Hepatocyte (in vitro differentiated cells): ENCODE results near the gene VCX2. TPM values are rescaled to one million over a fixed set of nuclear protein-coding genes. Genes with fewer than 3 reads are reported as not detected.
A peak's percentile ranks its signal among the peaks of the same experiment; 100 is the strongest.

Experiments used
- DNase-seq: peaks from one replicate; pipeline ENCODE4 v3.0.0-alpha.2; 2016; ENCODE audit warnings: low spot score
- H2AFZ ChIP-seq: fragments of 200-600 bp; sonication (generic); 2 replicates; pipeline ENCODE4 v1.6.0; 2016; ENCODE audit warnings: antibody characterized with exemption, mild to moderate bottlenecking
- H3K27ac ChIP-seq: fragments of 200-600 bp; sonication (generic); 2 replicates; pipeline ENCODE4 v1.5.1; 2016; ENCODE audit warnings: mild to moderate bottlenecking
- H3K27me3 ChIP-seq: fragments of 200-600 bp; sonication (generic); 2 replicates; pipeline ENCODE4 v1.6.1; 2016
- H3K36me3 ChIP-seq: fragments of 200-600 bp; sonication (generic); replicated peaks from 2 replicates; pipeline ENCODE4 v1.5.1; 2016; ENCODE audit warnings: low read depth; ENCODE audit not compliant: insufficient read depth
- H3K4me1 ChIP-seq: fragments of 200-600 bp; sonication (generic); 2 replicates; pipeline ENCODE4 v1.5.1; 2016; ENCODE audit warnings: mild to moderate bottlenecking, moderate library complexity; ENCODE audit not compliant: insufficient read depth
- H3K4me2 ChIP-seq: fragments of 200-600 bp; sonication (generic); 2 replicates; pipeline ENCODE4 v1.6.0; 2016
- H3K4me3 ChIP-seq: fragments of 200-600 bp; sonication (generic); 2 replicates; pipeline ENCODE4 v1.5.1; 2016; ENCODE audit warnings: mild to moderate bottlenecking
- H3K79me2 ChIP-seq: fragments of 200-600 bp; sonication (generic); 2 replicates; pipeline ENCODE4 v1.6.0; 2017; ENCODE audit warnings: mild to moderate bottlenecking
- H3K9me2 ChIP-seq: fragments of 200-600 bp; sonication (generic); replicated peaks from 2 replicates; pipeline ENCODE4 v1.6.0; 2017; ENCODE audit warnings: mild to moderate bottlenecking; ENCODE audit not compliant: insufficient read depth
- H3K9me3 ChIP-seq: fragments of 200-600 bp; sonication (generic); 2 replicates; pipeline ENCODE4 v1.5.1; 2016; ENCODE audit warnings: low read depth, mild to moderate bottlenecking
- H4K20me1 ChIP-seq: fragments of 200-600 bp; sonication (generic); 2 replicates; pipeline ENCODE4 v1.6.0; 2016; ENCODE audit warnings: mild to moderate bottlenecking; ENCODE audit not compliant: insufficient read depth, poor library complexity, severe bottlenecking
- EZH2 ChIP-seq: fragments of 200-600 bp; sonication (generic); IDR thresholded peaks from 2 replicates; pipeline ENCODE4 v1.6.1; 2016; ENCODE audit warnings: antibody characterized with exemption, mild to moderate bottlenecking, borderline replicate concordance
- EZH2phosphoT487 ChIP-seq: fragments of 200-600 bp; sonication (generic); IDR thresholded peaks from one replicate; pipeline ENCODE4 v1.6.1; 2018; ENCODE audit warnings: antibody characterized with exemption, mild to moderate bottlenecking, low read depth, moderate library complexity; ENCODE audit not compliant: unreplicated experiment, severe bottlenecking
- whole genome bisulfite sequencing: methylation state at CpG from one replicate; pipeline ENCODE4 v1.1.6; 2016; ENCODE audit warnings: low lambda C conversion rate; ENCODE audit errors: missing lambda C conversion rate; 5-methylcytosine and 5-hydroxymethylcytosine counted together
- polyA plus RNA-seq: library from polyadenylated mRNA; unstranded; fragments of >200 nt; fragmentation: Nextera tagmentation; extraction: Ambion mirVana; gene quantifications from 2 replicates; pipeline ENCODE4 v1.2.1, GENCODE V29; 2016
- total RNA-seq: library from RNA; depleted of rRNA; stranded (reverse); fragments of >200 nt; gene quantifications from 2 replicates; pipeline ENCODE4 v1.2.3, GENCODE V29; 2014
- TF ChIP-seq, protein P1 (sequence below): fragments of 200-600 bp; sonication (generic); IDR thresholded peaks from 2 replicates; pipeline ENCODE4 v1.5.1; 2016; ENCODE audit warnings: antibody characterized with exemption, mild to moderate bottlenecking; ENCODE audit not compliant: poor library complexity

The VCX2 gene
- total and polyA plus RNA-seq, 2 experiments from 2014 or later: not detected

DNA sequence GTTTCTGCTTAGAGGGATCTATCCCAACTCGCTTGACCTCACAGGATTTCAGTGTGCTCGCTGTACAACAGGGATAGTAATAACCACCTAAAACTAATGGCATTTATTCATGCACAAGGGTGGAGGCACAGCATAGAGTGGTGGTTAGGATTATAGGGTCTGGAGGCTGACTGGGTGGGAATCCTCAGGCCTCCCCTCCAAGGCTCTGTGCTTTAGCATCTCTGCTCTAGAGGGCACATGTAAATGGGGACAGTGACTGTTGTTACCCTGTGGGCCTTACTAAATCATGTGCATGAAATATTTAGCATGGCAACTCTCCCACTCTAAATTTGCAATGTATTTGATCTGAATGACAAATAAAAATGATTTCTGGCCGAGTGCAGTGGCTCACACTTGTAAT is 29.2 kb downstream of the VCX2 start:
- Histone ChIP-seq H3K4me1 (no peaks in the 10 kb centered on the region), H3K27me3 (no peaks in the 10 kb centered on the region), H3K9me3 (no peaks in the 10 kb centered on the region), H3K9me2 (no peaks in the 10 kb centered on the region), H3K4me2 (no peak overlapping the region), H3K79me2 (no peaks in the 10 kb centered on the region), H2AFZ (no peak overlapping the region), H3K36me3 (no peaks in the 10 kb centered on the region), H4K20me1 (no peaks in the 10 kb centered on the region), H3K4me3 (no peak overlapping the region), H3K27ac (no peak overlapping the region)
- WGBS: 57% methylated on average over 3 of the region's 3 CpGs
- TF ChIP-seq, protein P1, sequence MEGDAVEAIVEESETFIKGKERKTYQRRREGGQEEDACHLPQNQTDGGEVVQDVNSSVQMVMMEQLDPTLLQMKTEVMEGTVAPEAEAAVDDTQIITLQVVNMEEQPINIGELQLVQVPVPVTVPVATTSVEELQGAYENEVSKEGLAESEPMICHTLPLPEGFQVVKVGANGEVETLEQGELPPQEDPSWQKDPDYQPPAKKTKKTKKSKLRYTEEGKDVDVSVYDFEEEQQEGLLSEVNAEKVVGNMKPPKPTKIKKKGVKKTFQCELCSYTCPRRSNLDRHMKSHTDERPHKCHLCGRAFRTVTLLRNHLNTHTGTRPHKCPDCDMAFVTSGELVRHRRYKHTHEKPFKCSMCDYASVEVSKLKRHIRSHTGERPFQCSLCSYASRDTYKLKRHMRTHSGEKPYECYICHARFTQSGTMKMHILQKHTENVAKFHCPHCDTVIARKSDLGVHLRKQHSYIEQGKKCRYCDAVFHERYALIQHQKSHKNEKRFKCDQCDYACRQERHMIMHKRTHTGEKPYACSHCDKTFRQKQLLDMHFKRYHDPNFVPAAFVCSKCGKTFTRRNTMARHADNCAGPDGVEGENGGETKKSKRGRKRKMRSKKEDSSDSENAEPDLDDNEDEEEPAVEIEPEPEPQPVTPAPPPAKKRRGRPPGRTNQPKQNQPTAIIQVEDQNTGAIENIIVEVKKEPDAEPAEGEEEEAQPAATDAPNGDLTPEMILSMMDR: no peak
- TF ChIP-seq EZH2phosphoT487 (no peak), EZH2 (no peak)
- DNase-seq: no peak

GRCh38 chrX:8140986-8141744 is 29.9 kb downstream of the VCX2 start:
- H3K4me1 ChIP-seq: no peaks in the 10 kb centered on the region
- no peak overlapping the region for H3K27ac ChIP-seq
- H3K36me3 ChIP-seq: no peaks in the 10 kb centered on the region
- H3K27me3 ChIP-seq: no peaks in the 10 kb centered on the region
- H3K4me2 ChIP-seq: no peak overlapping the region
- no peaks in the 10 kb centered on the region for H3K9me3 ChIP-seq
- no peaks in the 10 kb centered on the region for H3K9me2 ChIP-seq
- 80% methylated on average over 10 of the region's 10 CpGs for WGBS
- no peak overlapping the region for H3K4me3 ChIP-seq
- H4K20me1 ChIP-seq: no peaks in the 10 kb centered on the region
- TF ChIP-seq, protein P1: no peak
- no peak for TF ChIP-seq EZH2phosphoT487
- TF ChIP-seq EZH2: no peak
- no peak for DNase-seq
- no peak overlapping the region for H2AFZ ChIP-seq
- H3K79me2 ChIP-seq: no peaks in the 10 kb centered on the region

GRCh38 chrX:8139716-8140115 is 31.4 kb downstream of the VCX2 start:
- 31% methylated on average over 4 of the region's 4 CpGs for WGBS
- no peak for TF ChIP-seq EZH2
- no peak for TF ChIP-seq EZH2phosphoT487
- TF ChIP-seq, protein P1: no peak
- DNase-seq: peak; percentile 16
- Histone ChIP-seq H3K9me2 (no peaks in the 10 kb centered on the region), H4K20me1 (no peaks in the 10 kb centered on the region), H3K4me1 (no peaks in the 10 kb centered on the region), H3K27ac (no peak overlapping the region), H2AFZ (no peak overlapping the region), H3K4me3 (no peak overlapping the region), H3K4me2 (no peak overlapping the region), H3K27me3 (no peaks in the 10 kb centered on the region), H3K9me3 (no peaks in the 10 kb centered on the region), H3K36me3 (no peaks in the 10 kb centered on the region), H3K79me2 (no peaks in the 10 kb centered on the region)
